K562 (cell line): ENCODE data around the gene PARD3. TPM values are rescaled to one million over a fixed set of nuclear protein-coding genes. Genes with fewer than 3 reads are reported as not detected.

ENCODE experiments used
- ASH1L ChIP-seq: fragments of 450-650 bp; IDR thresholded peaks from 2 replicates; pipeline ENCODE4 v1.6.1; 2018; ENCODE audit warnings: borderline replicate concordance, mild to moderate bottlenecking, low read depth; ENCODE audit not compliant: partially characterized antibody
- ATF1 ChIP-seq, 2 experiments: fragments of 450-650 bp in 1 of 2; IDR thresholded peaks; 2 replicates each; pipeline ENCODE4 v1.6.1; 2016; ENCODE audit warnings: missing compliant biosample characterization in 1 of 2, missing genetic modification characterization in 1 of 2
- ATF3 ChIP-seq, 2 experiments: fragments of 450-650 bp in 1 of 2; sonication (generic) in 1 of 2; formaldehyde crosslinking in 1 of 2; IDR thresholded peaks in 1 of 2; conservative IDR thresholded peaks in 1 of 2; 2 replicates each; pipeline versions ENCODE4 v1.6.1 to v1.8.1; 2016 to 2023; ENCODE audit warnings: mild to moderate bottlenecking in 2 of 2, moderate library complexity in 2 of 2, inconsistent platforms in 1 of 2, missing genetic modification reagents in 1 of 2
- CEBPG ChIP-seq, 3 experiments: fragments of 200-800 bp in 1 of 3; sonication (Bioruptor generic) in 1 of 3; sonication (generic) in 1 of 3; formaldehyde crosslinking in 1 of 3; IDR thresholded peaks in 2 of 3; conservative IDR thresholded peaks in 1 of 3; 2 replicates each; pipeline versions ENCODE4 v1.6.1 to v1.8.0; 2016 to 2022; ENCODE audit warnings: missing compliant biosample characterization in 2 of 3, missing genetic modification characterization in 2 of 3, mild to moderate bottlenecking in 1 of 3, missing genetic modification reagents in 1 of 3
- MECOM ChIP-seq: fragments of 250-450 bp; sonication (Bioruptor Pico); IDR thresholded peaks from 2 replicates; pipeline ENCODE4 v1.8.0; 2022; ENCODE audit warnings: inconsistent platforms
- MGA ChIP-seq: fragments of 450-650 bp; IDR thresholded peaks from 2 replicates; pipeline ENCODE4 v1.6.1; 2016; ENCODE audit warnings: mild to moderate bottlenecking, moderate library complexity
- PHF20 ChIP-seq: fragments of 450-650 bp; IDR thresholded peaks from 2 replicates; pipeline ENCODE4 v1.6.1; 2018; ENCODE audit not compliant: partially characterized antibody
- SMARCA4 ChIP-seq: fragments of 450-650 bp; IDR thresholded peaks from 2 replicates; pipeline ENCODE4 v1.6.1; 2016
- SRSF9 ChIP-seq: fragments of 200-400 bp; formaldehyde crosslinking; IDR thresholded peaks from 2 replicates; pipeline ENCODE4 v1.6.1; 2017; ENCODE audit warnings: low read depth, low read length, borderline replicate concordance
- XRCC4 ChIP-seq: IDR thresholded peaks from one replicate; pipeline ENCODE4 v1.6.1; 2011; ENCODE audit not compliant: insufficient read depth, insufficient read length; ENCODE audit errors: extremely low read depth
- ZBTB8A ChIP-seq: fragments of 450-650 bp; IDR thresholded peaks from 2 replicates; pipeline ENCODE4 v1.6.1; 2018; ENCODE audit warnings: mild to moderate bottlenecking, moderate library complexity; ENCODE audit not compliant: partially characterized antibody
- polyA plus RNA-seq, 8 experiments: library from polyadenylated mRNA; depleted of rRNA in 4 of 8; stranded (reverse) in 5 of 8; unstranded in 3 of 8; fragments of >200 nt; fragmentation: Nextera tagmentation in 2 of 8; fragmentation: Illumina TruSeq in 1 of 8; extraction: Ambion mirVana in 2 of 8; extraction: Trizol in 1 of 8; gene quantifications; 2 replicates each; pipeline versions ENCODE4 v1.2.1 to v1.2.3, GENCODE V29; 2011 to 2014; ENCODE audit warnings: inconsistent platforms in 1 of 8, missing spikeins in 1 of 8
- total RNA-seq, 7 experiments: library from RNA; depleted of rRNA in 6 of 7; stranded (reverse); fragments of >200 nt in 6 of 7; fragmentation: Illumina TruSeq in 2 of 7; extraction: Trizol in 2 of 7; gene quantifications; 2 replicates each; pipeline versions ENCODE4 v1.2.1 to v1.2.3, GENCODE V29; 2011 to 2021; ENCODE audit warnings: low replicate concordance in 1 of 7

PARD3 gene
- total and polyA plus RNA-seq, 9 of the 15 experiments (the other 6 are each of a cell fraction or from before 2014, with no cell fraction given), result 2.7 to 11.7 (median 7.7) TPM

- TF ChIP-seq MGA, result no peak
- TF ChIP-seq ATF3 (IDR thresholded peaks at IDR 0.05), result peak; percentile 52
- no peak for TF ChIP-seq ATF3 (CRISPR knock-in tag; conservative IDR thresholded peaks at IDR 0.05)
- peak; percentile 40; the same call in 1 of the 2 replicates for TF ChIP-seq SMARCA4
- TF ChIP-seq XRCC4, result no peak
- no peak for TF ChIP-seq MECOM (CRISPR knock-in tag)
- no peak for TF ChIP-seq ZBTB8A
- TF ChIP-seq ASH1L, result no peak
- no peak for TF ChIP-seq PHF20
- TF ChIP-seq CEBPG (CRISPR knock-in tag; IDR thresholded peaks at IDR 0.05), result peak; percentile 54; the same call in 1 of the 2 replicates
- TF ChIP-seq CEBPG (tag; conservative IDR thresholded peaks at IDR 0.05 in 1 of 2, IDR thresholded peaks at IDR 0.05 in 1 of 2), result peak in 1 of 2 experiments; percentile 54; a peak in 2 of 4 replicates
- TF ChIP-seq SRSF9, result no peak
- TF ChIP-seq ATF1 (CRISPR knock-in tag; IDR thresholded peaks at IDR 0.05), result no peak
- no peak for TF ChIP-seq ATF1 (tag; IDR thresholded peaks at IDR 0.05)
Measured at GRCh38 chr10:34434119-34434594, 380.9 kb downstream of the PARD3 start (continued).
